HepG2 (cell line): Measurements from ENCODE around the gene FRMD4A. TPM values are rescaled to one million over a fixed set of nuclear protein-coding genes. Genes with fewer than 3 reads are reported as not detected.

ENCODE experiments used
- HMGXB3 ChIP-seq: sonication (generic); formaldehyde crosslinking; IDR thresholded peaks from 2 replicates; pipeline ENCODE4 v1.4.0; 2020; ENCODE audit warnings: missing genetic modification reagents, borderline replicate concordance
- MAZ ChIP-seq, 2 experiments: sonication (generic) in 1 of 2; formaldehyde crosslinking in 1 of 2; IDR thresholded peaks; 2 replicates each; pipeline versions ENCODE4 v1.5.0 to v1.6.1; 2012 to 2020; ENCODE audit warnings: low read depth in 2 of 2, mild to moderate bottlenecking in 2 of 2, borderline replicate concordance in 1 of 2, improper control_type of control experiment in 1 of 2, low read length in 1 of 2, missing genetic modification reagents in 1 of 2, moderate library complexity in 1 of 2
- MLXIP ChIP-seq: sonication (generic); formaldehyde crosslinking; IDR thresholded peaks from 2 replicates; pipeline ENCODE4 v1.9.0; 2021; ENCODE audit warnings: missing genetic modification reagents, borderline replicate concordance
- polyA plus RNA-seq, 8 experiments: library from polyadenylated mRNA; depleted of rRNA in 3 of 8; stranded (reverse) in 7 of 8; unstranded in 1 of 8; fragments of >200 nt; fragmentation: Illumina TruSeq in 4 of 8; extraction: Trizol in 4 of 8; gene quantifications; 2 replicates each; pipeline versions ENCODE4 v1.2.1 to v1.2.3, GENCODE V29; 2011 to 2016; ENCODE audit warnings: low read depth in 4 of 8, missing spikeins in 1 of 8, mixed read lengths in 1 of 8; ENCODE audit not compliant: insufficient read depth in 1 of 8
- total RNA-seq, 5 experiments: library from RNA; depleted of rRNA; stranded (reverse); fragments of >200 nt; fragmentation: Illumina TruSeq; extraction: Trizol; gene quantifications; 2 replicates each; pipeline ENCODE4 v1.2.3, GENCODE V29; 2016; ENCODE audit warnings: low read depth in 1 of 5

Gene FRMD4A
- total and polyA plus RNA-seq, 2 of the 13 experiments (the other 11 are each of a cell fraction or from before 2014, with no cell fraction given), result 0.09 to 0.26 TPM

- TF ChIP-seq MLXIP (CRISPR knock-in tag) (no peak), HMGXB3 (CRISPR knock-in tag) (no peak), MAZ (IDR thresholded peaks at IDR 0.05; ENCODE audit: borderline replicate concordance, low read depth, low read length) (no peak), MAZ (CRISPR knock-in tag; IDR thresholded peaks at IDR 0.05; ENCODE audit: low read depth) (no peak)
Observed at GRCh38 chr10:13944823-13945222, 385.9 kb downstream of the FRMD4A start (continued).
